ENCODE results near the gene UST. TPM values are rescaled to one million over a fixed set of nuclear protein-coding genes. Genes with fewer than 3 reads are reported as not detected.

Gene UST
- total and polyA plus RNA-seq, 8 donors: 3.7 to 20.9 (median 8.6) TPM

DNA sequence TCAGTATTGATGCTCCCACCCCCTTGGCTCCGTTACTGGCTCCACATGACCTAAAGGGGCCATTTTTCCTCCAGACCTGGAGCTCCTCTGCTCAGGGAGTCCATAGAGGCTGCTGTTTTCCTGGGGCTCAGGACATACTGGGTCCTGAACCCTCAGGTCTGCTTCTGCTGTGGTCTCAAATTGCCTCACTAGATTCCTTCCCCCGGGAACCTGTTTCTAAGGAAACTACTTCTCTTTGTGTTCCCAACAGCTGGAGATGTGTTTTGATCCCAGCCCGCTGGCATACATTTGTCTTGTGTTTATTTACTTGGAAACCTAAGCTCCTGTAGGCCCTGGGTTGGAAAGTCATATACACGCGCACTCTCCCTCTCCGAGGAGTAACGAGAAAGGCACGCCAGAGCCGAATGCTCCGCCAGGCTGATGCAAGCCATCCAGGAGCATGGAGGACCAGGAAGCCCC lies 222.8 kb downstream of the UST start:
- no peak overlapping the region for H3K4me3 ChIP-seq
- H3K27me3 ChIP-seq: no peaks in the 10 kb centered on the region
- H3K27ac ChIP-seq: no peak overlapping the region
- ATAC-seq (no peak), FAIRE-seq (no peak), DNase-seq (no peak)
- H3K4me1 ChIP-seq: no peaks in the 10 kb centered on the region
- H3K9me3 ChIP-seq: no peaks in the 10 kb centered on the region
- no peaks in the 10 kb centered on the region for H3K36me3 ChIP-seq
- TF ChIP-seq, protein P1, sequence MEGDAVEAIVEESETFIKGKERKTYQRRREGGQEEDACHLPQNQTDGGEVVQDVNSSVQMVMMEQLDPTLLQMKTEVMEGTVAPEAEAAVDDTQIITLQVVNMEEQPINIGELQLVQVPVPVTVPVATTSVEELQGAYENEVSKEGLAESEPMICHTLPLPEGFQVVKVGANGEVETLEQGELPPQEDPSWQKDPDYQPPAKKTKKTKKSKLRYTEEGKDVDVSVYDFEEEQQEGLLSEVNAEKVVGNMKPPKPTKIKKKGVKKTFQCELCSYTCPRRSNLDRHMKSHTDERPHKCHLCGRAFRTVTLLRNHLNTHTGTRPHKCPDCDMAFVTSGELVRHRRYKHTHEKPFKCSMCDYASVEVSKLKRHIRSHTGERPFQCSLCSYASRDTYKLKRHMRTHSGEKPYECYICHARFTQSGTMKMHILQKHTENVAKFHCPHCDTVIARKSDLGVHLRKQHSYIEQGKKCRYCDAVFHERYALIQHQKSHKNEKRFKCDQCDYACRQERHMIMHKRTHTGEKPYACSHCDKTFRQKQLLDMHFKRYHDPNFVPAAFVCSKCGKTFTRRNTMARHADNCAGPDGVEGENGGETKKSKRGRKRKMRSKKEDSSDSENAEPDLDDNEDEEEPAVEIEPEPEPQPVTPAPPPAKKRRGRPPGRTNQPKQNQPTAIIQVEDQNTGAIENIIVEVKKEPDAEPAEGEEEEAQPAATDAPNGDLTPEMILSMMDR (IDR thresholded peaks at IDR 0.05): no peak
- intact Hi-C loops (cut with DNase I): loop anchor here in 1 of 3 donors (10.0 kb wide), 1 partner anchor 395 kb away; no protein-coding TSS in a partner anchor
- 88 to 91% methylated on average over 10 of the region's 10 CpGs for WGBS, 2 donors

DNA sequence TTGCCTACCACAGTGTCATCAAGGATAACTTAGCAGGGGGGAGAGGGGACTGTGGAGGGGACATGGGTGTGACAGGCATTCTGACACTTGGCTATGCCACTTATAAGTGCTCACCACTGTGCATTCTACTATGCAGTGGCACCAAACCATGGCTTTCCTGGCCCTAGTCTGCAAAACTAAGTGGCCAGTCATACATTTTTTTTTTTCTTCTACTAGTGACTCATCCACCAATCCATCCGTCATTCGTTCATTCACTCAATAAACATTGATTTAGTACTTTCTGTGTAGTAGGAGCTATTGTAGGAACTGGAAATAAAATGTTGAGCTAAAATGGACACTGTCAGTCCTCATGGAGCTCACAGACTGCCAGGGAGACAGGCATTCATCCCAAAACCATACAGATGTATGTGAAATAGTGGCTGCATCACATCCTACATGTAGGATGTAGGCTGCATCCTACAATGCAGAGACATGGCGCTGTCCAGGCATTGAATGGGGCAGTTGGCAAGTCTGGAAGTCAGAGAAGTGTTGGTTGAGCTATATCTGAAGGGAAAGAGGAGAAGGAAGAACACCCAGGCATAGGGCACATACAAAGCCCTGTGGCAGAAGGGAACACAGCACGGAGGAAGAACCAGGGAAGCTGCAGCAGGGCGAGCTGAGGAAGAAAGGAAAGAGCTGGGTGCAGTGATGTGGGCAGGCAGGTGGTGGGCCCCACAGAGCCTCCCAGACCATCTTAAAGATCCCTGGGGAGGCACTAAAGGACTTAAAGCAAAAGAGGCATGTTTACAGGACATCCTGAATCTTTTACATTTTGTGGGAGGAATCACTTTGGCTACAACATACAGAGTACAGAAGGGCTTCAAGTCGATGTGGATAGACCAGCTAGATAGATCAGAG lies 224.4 kb downstream of the UST start:
- Histone ChIP-seq H3K4me3 (no peak overlapping the region), H3K27ac (no peak overlapping the region), H3K36me3 (no peaks in the 10 kb centered on the region), H3K4me1 (no peaks in the 10 kb centered on the region), H3K27me3 (no peaks in the 10 kb centered on the region), H3K9me3 (no peaks in the 10 kb centered on the region)
- intact Hi-C loops (cut with DNase I): no loop called here
- DNase-seq (no peak), ATAC-seq (no peak), FAIRE-seq (no peak)
- TF ChIP-seq, protein P1 (IDR thresholded peaks at IDR 0.05): no peak
- 85 to 86% methylated on average over 6 of the region's 6 CpGs for WGBS, 2 donors

DNA sequence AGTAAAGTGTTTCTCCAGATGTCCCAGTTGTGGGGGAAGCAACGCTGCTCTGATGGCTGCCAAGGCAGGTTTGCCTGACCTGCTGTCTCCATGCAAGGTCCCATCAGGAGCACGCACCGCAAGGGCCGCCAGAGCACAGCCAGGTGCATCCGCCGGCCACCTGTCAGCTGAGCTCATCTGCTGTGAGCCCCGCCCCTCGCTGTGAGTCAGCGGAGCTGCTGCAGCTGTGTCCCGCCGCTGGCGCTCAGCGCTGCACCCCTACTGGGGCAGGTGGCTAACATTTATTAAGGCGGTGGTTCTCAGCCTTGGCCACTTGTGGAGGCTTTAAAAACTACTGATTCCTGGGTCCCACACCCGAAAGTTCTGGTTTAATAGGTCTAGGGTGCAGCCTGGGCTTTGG lies 225.7 kb downstream of the UST start:
- peak; percentile 97 to 99 (median 98) for ATAC-seq
- intact Hi-C loops (cut with DNase I): no loop called here
- H3K4me3 ChIP-seq: no peak overlapping the region
- no peaks in the 10 kb centered on the region for H3K9me3 ChIP-seq
- TF ChIP-seq, protein P1 (IDR thresholded peaks at IDR 0.05): no peak
- no peak for FAIRE-seq
- 9 to 21% methylated on average over 15 of the region's 15 CpGs for WGBS, 2 donors
- no peaks in the 10 kb centered on the region for H3K36me3 ChIP-seq
- no peaks in the 10 kb centered on the region for H3K4me1 ChIP-seq
- peak; percentile 50 to 88 (median 86) for DNase-seq
- no peaks in the 10 kb centered on the region for H3K27me3 ChIP-seq
- H3K27ac ChIP-seq: no peak overlapping the region

DNA sequence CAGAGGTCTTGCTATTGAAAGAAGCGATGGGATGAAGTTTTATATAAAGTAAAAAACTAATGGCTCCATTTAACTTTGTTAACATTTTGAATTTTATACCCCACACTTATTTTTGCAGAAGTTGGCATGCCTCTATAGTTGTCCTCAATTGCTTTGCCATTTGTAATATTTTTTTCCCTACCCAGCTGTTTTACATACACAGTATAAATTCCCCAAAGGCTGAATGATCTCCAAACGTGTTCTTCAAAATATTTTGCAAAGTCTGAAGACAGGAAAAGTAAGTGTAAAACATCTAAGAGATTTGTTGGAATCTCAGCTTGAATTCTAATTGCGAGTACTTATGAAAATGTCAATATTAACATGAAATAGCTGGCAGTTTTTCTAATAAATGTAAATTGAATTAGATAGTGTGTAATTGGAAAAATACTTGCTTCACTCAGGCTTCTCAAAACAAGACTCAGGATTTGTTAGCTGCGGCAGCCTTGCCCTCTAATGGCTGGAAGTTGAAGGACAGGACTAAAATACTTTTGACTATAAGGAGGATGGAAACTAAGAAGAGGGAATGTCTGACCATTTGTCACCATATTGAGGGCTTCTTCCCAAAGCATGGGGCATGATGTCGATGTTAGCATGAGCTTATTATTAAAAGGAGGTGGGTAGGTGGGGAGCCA lies 226.8 kb downstream of the UST start:
- H3K4me3 ChIP-seq: no peak overlapping the region
- H3K36me3 ChIP-seq: no peaks in the 10 kb centered on the region
- no peaks in the 10 kb centered on the region for H3K9me3 ChIP-seq
- no peak overlapping the region for H3K27ac ChIP-seq
- DNase-seq (no peak), ATAC-seq (no peak), FAIRE-seq (no peak)
- intact Hi-C loops (cut with DNase I): no loop called here
- no peaks in the 10 kb centered on the region for H3K4me1 ChIP-seq
- WGBS, 2 donors: 62 to 75% methylated on average over 5 of the region's 5 CpGs
- TF ChIP-seq, protein P1 (IDR thresholded peaks at IDR 0.05): peak in 1 of 4 donors; percentile 9
- H3K27me3 ChIP-seq: no peaks in the 10 kb centered on the region
